GM21737 (cell line): ENCODE data around the gene UBE2D2.

Experiments
- ATAC-seq: cut with Tn5 transposase; IDR thresholded peaks from one replicate; pipeline ENCODE4 v1.9.1; 2021; ENCODE audit warnings: mild to moderate bottlenecking, moderate library complexity; ENCODE audit not compliant: unreplicated experiment

The UBE2D2 gene

DNA sequence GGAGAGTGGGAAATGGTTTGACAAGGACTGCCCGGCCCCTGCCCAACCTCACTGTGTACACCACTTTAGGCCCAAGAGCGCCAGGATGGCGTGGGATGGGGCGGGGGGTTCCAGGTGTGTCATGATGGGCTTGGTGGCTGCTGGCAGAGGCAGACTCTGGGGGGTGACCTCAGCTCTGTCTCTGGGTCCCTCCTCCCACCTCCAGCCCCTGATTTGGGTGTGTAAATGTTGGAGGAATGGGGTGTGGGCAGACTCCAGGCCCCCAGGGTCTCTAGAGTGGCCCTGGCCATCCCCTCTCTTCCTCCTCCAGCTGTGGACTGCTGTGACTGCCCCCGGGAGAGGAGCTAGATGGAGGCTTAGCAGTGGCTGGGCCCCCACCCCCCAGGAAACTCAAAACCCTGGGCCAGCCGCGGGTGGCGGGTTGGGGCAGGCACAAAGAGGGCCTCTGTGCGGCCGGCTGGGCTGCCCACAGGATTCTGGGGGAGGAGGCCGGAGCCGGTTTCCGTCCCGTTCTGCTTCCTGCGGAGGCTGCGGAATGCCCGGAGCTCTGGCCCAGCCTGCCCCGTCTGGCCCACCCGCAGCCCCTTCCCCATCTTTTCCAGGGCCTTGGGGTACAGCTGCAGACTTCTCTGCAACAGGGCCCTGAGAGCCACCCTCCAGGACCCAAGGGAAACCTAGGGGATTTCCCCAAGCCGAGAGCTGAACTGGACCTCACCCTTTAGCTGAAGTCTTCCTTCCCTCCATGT, 110.1 kb downstream of the UBE2D2 start:
- no peak for ATAC-seq

DNA sequence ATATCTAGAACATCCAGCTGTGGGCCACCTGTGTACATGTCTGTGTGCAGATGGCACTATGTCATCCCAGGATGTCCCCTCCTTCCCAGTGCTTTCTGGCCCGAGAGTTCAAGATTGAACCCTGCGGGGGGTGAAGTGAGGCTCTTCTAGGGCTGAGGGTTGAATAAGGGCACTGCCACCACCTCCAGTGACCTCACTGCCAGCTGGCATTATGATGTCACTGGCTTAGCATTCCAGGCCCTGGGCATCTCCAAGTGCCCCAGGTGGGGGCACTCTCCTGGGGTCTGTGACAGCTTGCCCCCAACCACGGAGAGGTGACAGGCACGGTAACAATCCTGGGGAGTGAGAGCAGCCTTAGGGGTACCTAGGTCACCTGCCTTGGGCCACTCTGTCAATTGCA, 114.1 kb downstream of the UBE2D2 start:
- ATAC-seq, result no peak

DNA sequence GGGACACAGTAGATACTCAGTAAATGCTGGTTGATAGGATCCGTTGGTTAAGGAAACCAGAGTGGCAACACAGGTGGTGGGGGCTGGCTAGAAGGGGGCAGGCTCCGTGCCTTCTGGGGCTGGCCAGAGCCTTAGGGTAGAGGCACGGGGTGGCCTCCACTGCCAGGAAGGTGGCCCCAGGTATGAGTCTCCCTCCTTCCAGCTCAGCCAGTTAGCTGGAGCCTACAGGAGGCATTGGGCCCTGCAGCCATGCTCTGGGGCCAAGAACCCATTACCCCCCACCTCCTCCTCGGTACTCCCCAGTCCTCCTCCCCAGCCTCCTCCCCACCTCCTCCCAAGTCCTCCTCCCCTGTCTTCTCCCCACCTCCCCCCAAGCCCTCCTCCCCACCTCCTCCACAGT, 114.7 kb downstream of the UBE2D2 start:
- ATAC-seq, result no peak

DNA sequence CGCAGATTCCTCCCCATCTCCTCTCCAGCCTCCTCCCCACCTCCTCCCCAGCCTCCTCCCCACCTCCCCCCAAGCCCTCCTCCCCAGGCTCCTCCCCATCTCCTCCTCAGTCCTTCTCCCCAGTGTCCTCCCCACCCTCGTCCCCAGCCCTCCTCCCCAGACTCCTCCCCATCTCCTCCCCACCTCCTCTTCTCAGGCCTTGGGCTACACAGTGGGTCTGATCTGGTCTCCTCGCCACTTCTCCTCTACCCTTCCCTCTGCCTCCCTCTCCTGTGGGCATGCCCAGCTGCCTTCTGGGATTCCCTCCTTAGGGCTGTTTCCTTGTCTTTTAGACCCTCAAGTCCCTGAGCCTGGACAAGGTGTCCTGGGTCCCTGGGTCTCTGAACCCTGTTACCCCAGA, 115.3 kb downstream of the UBE2D2 start:
- ATAC-seq, result no peak

DNA sequence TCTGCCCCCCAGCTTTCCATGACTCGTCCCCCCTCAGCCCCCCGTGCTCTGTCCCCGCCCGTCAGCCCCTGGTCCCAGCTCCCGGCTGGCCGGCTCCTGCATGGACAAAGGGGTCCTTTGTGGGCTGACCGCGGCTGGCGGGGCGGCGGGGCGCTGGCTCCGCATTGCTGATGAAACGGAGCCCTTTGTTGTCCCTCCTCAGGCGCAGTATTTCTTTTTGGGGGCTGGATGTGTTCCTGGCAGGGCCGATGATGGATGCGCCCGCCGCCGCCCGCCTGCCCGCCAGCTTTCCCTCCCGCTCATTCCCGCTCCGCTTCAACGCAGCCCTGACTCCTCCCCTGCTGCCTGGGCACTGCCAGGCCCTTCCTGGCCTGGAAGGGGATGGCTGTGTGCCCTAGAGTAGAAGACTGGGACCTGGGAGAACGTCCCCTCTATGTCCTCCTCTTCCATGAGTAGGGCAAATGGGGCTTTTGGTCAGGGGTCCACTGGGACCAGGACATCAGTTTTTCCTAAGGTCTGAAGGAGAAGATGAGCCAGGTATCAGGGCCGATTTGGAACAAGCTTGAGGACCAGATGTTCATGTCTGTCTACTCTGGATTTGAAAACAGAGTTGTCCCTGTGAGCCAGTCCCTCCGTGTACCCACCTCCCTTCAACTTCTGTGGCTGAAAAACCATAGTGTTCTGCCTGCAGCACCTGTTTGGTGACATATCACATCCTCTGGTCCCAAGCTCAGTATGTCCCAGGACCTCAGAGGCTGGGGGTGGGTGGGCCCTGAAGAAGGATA, 116.0 kb downstream of the UBE2D2 start:
- ATAC-seq, result no peak
